ENCODE results near the gene ARHGAP33. TPM values are rescaled to one million over a fixed set of nuclear protein-coding genes. Genes with fewer than 3 reads are reported as not detected.

ARHGAP33 gene
- total RNA-seq, 2 donors from 2014 or later, result 13.2 to 38.1 TPM

GRCh38 chr19:35805526-35806102 is 30.2 kb downstream of the ARHGAP33 start:
- DNase-seq (ENCODE audit: low spot score), result no peak
- Histone ChIP-seq H3K36me3 (no peaks in the 10 kb centered on the region), H3K27ac (no peak overlapping the region), H3K4me3 (no peak overlapping the region), H3K4me1 (replicated peaks) (no peaks in the 10 kb centered on the region), H3K9me3 (no peaks in the 10 kb centered on the region), H3K27me3 (replicated peaks; ENCODE audit: insufficient read depth) (no peaks in the 10 kb centered on the region)
- intact Hi-C loops (cut with DNase I), result no loop called here
- WGBS, result 62% methylated on average over 5 of the region's 5 CpGs
- TF ChIP-seq POLR2AphosphoS5 (IDR thresholded peaks at IDR 0.05) (no peak), POLR2A (IDR thresholded peaks at IDR 0.05) (no peak), CTCF (IDR thresholded peaks at IDR 0.05) (no peak)

- no peaks in the 10 kb centered on the region for H3K27me3 ChIP-seq (replicated peaks; ENCODE audit: insufficient read depth)
- TF ChIP-seq POLR2AphosphoS5 (IDR thresholded peaks at IDR 0.05), result no peak
- no peak for TF ChIP-seq POLR2A (IDR thresholded peaks at IDR 0.05)
- TF ChIP-seq CTCF (IDR thresholded peaks at IDR 0.05), result no peak
- no peaks in the 10 kb centered on the region for H3K4me1 ChIP-seq (replicated peaks)
- no peak overlapping the region for H3K27ac ChIP-seq
- no peak overlapping the region for H3K4me3 ChIP-seq
- intact Hi-C loops (cut with DNase I), result no loop called here
- H3K36me3 ChIP-seq, result no peaks in the 10 kb centered on the region
- H3K9me3 ChIP-seq, result no peaks in the 10 kb centered on the region
- DNase-seq (ENCODE audit: low spot score), result no peak
- WGBS, result 80% methylated on average over 18 of the region's 18 CpGs
These were observed 31.2 kb downstream of the ARHGAP33 start for GRCh38 chr19:35806597-35806996.

GRCh38 chr19:35807633-35808032 is 32.3 kb downstream of the ARHGAP33 start:
- Histone ChIP-seq H3K27me3 (replicated peaks; ENCODE audit: insufficient read depth) (no peaks in the 10 kb centered on the region), H3K36me3 (no peaks in the 10 kb centered on the region), H3K4me3 (no peak overlapping the region), H3K27ac (no peak overlapping the region), H3K9me3 (no peaks in the 10 kb centered on the region), H3K4me1 (replicated peaks) (no peaks in the 10 kb centered on the region)
- 87% methylated on average over 5 of the region's 5 CpGs for WGBS
- DNase-seq (ENCODE audit: low spot score), result no peak
- intact Hi-C loops (cut with DNase I), result no loop called here
- TF ChIP-seq POLR2A (IDR thresholded peaks at IDR 0.05) (no peak), CTCF (IDR thresholded peaks at IDR 0.05) (no peak), POLR2AphosphoS5 (IDR thresholded peaks at IDR 0.05) (no peak)

- Histone ChIP-seq H3K36me3 (no peaks in the 10 kb centered on the region), H3K27me3 (replicated peaks; ENCODE audit: insufficient read depth) (no peaks in the 10 kb centered on the region), H3K4me1 (replicated peaks) (no peaks in the 10 kb centered on the region), H3K4me3 (no peak overlapping the region), H3K27ac (no peak overlapping the region), H3K9me3 (no peaks in the 10 kb centered on the region)
- DNase-seq (ENCODE audit: low spot score), result no peak
- intact Hi-C loops (cut with DNase I), result no loop called here
- WGBS, result 74% methylated on average over 16 of the region's 18 CpGs
- no peak for TF ChIP-seq POLR2A (IDR thresholded peaks at IDR 0.05)
- TF ChIP-seq POLR2AphosphoS5 (IDR thresholded peaks at IDR 0.05), result no peak
These were observed 36.2 kb downstream of the ARHGAP33 start for GRCh38 chr19:35811317-35812219.

- no peak for DNase-seq (ENCODE audit: low spot score)
- TF ChIP-seq POLR2A (IDR thresholded peaks at IDR 0.05) (no peak), POLR2AphosphoS5 (IDR thresholded peaks at IDR 0.05) (no peak), CTCF (IDR thresholded peaks at IDR 0.05) (no peak)
- Histone ChIP-seq H3K4me1 (replicated peaks) (no peaks in the 10 kb centered on the region), H3K4me3 (no peak within 1 kb of the TSS), H3K27me3 (replicated peaks; ENCODE audit: insufficient read depth) (no peaks in the 10 kb centered on the region), H3K36me3 (no peaks in the 10 kb centered on the region), H3K27ac (no peak within 1 kb of the TSS), H3K9me3 (no peaks in the 10 kb centered on the region)
- WGBS, result 71% methylated on average over 26 of the region's 26 CpGs
- intact Hi-C loops (cut with DNase I), result no loop called here
These were observed 37.1 kb downstream of the ARHGAP33 start, which contains the start of gene PRODH2 for GRCh38 chr19:35812220-35813042. PRODH2 (minus strand) TSS chr19:35812845; CDS start chr19:35812805, 40 bp downstream.

All from prostate gland (tissue), 2 donors.